GM21367 (cell line): ENCODE measurements around the gene SYTL3.

Source experiments
- ATAC-seq: cut with Tn5 transposase; IDR thresholded peaks from one replicate; pipeline ENCODE4 v1.9.1; 2021; ENCODE audit not compliant: unreplicated experiment

Gene SYTL3

DNA sequence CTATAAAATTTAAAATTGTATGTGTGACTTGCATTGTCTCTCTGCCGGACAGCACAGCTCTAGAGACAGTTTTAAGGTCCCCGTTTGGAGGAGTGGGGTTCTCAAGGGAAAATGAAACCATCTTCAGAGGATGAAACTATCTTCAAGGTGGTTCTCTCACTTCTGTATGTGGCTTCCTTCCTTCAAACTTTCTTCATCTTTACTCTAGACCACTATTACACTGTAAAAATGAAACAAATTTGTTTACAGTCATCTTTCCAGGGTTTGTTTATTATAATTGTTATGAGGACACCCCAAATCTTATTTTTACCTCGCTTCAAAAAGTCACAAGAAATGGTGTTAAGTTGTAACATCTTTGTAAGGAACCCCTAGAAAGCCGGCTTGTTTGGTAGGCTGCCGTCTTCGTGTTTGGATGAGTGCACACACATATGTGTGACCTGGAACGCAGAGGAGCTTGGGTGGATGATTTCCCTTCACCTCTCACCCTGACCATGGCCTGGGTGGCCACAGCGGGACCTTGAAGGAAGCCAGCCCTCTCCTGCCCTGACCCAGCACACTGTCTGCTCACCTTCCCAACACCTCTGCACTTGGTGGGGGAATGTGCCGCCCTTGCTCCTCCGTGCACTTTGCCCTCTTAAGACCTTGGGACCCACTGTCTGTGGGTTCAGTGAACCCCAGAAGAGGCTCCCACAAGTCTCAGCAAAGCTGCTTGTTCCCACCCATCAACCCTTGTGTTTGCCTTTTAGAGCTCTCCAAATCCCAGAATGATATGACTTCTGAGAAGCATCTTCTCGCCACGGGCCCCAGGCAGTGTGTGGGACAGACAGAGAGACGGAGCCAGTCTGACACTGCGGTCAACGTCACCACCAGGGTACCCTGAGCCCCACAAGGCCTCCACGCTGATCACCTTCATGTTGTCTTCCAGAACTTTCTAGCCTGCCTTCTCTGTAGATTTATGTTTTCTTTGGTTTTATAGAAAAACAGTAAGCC lies 67.8 kb downstream of the SYTL3 start:
- ATAC-seq = peak; percentile 57

DNA sequence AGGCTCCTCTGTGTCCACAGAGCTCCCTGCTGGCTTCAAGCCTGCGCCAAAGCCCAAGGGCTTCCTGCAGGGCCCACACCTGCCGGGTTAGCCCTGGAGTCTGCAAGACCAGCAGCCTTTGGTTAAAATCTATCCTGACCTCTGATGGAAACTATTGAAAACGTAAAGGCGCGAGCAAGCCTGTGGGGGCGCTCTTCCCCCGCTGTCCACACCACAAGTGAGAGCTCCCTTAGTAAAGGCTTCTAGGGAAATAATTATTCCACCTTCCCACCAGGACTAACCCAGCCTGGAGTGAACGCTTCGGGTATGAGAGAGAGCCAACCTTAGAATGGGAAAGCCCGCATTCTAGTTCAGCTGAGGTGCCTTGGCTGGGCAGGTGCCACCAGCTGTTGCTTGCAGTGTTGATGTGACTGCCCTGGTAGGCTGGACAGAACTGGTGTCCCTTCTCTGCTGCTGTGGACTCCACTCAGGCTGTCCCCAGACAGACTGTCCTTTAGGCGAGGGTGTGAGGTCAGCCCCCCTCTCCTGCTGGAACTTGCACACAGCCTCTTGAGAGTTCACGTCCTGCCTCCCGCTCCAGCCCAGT lies 68.7 kb downstream of the SYTL3 start:
- no peak for ATAC-seq

DNA sequence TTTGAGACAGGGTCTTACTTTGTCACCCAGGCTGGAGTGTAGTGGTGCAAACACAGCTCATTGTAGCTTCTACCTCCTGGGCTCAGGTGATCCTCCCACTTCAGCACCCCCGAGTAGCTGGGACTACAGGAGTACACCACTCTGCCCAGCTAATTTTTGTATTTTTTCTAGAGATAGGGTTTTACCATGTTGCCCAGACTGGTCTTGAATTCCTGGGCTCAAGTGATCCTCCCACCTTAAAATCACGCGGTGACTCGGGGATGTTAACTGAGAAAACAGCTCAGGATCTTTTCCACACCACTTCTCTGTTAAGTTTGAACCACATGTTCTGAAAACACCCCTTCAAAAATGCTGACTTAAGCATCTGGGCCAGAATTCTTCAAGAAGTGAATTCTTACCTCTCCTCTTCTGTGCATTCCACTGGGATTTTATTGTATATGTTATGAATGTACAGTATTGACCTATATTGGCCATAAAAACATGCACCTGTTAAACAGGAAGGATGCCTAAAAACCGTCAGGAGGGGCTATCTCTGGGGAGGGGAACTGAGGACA lies 72.4 kb downstream of the SYTL3 start:
- no peak for ATAC-seq

DNA sequence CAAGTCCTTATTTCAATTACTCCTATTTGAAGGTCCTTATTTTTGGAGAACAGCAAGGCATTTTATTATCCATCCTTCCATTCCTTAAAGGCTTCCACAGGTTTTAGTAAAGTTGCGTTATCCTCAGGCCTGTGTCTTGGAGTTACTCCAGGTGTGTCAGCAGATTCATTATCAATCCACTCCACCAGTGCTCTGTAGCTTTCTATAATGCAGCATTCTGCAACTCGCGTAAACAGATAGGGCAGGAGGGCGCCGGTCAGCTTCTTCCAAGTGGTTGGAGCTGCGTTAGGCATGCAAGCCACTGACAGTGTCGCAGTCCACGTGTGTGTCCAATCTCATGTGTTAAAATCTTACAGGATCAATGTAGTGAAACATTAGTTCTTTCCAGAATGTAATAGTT lies 75.8 kb downstream of the SYTL3 start:
- ATAC-seq = no peak

DNA sequence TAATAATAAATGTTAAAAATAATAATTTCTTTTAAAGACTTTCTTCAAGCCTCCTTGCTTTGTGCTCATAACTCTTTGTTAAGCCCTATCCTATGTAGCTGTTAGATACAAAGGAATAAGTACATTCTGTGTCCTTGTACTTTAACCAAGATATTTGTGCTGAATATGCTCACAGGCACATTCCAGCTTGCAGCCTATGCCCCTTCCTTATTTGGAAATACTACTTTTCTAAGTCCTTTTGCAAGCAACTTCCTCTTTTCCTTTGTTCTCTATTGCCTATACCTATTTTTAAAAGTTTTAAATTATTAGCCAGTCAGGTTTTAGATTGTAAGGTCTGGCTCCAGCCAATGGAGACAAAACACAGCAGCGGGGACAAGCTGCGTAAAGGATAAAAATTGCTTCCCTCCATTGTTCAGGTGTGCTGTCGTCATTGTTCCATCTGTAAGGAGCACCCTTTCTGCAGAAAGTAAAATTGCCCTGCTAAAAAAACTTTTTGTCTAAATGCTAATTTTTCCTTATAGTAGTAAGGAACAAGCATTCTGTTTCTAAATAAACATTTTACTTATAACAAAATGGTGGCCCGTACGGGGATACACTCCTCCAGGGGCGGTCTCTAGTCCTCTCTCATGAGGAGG lies 80.2 kb downstream of the SYTL3 start:
- no peak for ATAC-seq

DNA sequence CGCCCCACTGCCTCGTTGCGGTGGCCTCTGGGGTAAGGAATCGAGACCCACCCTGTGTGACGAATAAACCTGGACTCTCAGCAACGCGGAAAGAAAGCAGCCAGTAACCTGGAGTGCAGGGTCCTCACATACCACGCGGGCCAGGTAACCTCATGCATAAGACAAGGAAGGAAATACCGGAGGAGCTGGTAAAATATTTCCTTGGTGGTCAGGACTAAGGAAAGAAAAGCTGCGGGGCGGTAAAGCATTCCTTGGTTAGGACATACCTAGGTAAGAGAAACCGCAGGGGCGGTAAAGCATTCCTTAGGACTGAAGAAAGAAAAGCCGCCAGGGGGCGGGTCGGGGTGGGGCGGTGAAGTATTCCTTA lies 80.7 kb downstream of the SYTL3 start:
- no peak for ATAC-seq

DNA sequence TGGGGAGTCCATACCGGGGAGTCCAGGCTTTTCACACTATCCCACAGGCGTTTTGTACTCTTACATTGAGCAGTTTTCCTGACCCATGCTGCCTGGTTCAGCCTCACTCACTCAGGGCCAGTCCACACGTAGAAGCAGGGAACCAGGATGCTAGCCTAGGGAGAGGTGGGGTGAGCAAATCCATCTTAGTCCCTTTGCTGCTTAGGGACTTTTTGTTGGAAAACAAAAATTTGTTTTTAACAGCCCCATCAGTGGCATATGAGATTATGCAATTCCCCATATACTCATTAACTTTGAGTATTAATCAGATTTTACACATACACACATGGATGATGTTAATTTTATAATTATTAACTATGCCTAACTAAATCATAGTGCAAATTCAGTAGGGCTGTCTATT lies 85.2 kb downstream of the SYTL3 start:
- ATAC-seq = no peak

DNA sequence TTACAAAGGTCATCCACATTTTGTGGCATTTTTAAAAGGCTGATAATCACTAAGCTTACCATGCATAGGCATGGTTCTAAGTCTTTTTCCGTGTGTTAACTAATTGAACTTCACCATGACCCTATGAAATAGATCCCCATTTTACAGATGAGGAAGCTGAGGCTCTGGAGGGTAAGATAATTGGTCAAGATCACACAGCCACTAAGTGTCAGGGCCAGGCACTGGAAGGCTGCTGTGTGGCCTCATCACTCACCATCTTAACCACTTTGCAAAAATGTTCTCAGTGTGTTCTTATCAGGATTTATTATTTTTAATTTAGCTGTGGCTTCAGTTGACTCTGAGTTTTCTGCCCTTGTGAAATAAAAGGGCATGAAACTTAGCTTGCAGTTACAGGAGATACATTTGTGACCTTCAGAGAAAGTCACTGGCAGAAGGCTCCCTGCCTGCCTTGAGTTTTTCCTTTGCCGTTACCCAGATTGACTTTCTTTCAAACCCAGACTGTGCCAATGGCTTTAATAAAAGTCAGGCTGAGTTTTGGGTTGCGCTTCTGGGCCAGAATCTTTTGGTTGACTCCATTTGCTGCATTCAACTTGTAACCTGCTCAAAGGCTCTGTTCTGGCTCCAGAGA lies 87.3 kb downstream of the SYTL3 start:
- no peak for ATAC-seq

DNA sequence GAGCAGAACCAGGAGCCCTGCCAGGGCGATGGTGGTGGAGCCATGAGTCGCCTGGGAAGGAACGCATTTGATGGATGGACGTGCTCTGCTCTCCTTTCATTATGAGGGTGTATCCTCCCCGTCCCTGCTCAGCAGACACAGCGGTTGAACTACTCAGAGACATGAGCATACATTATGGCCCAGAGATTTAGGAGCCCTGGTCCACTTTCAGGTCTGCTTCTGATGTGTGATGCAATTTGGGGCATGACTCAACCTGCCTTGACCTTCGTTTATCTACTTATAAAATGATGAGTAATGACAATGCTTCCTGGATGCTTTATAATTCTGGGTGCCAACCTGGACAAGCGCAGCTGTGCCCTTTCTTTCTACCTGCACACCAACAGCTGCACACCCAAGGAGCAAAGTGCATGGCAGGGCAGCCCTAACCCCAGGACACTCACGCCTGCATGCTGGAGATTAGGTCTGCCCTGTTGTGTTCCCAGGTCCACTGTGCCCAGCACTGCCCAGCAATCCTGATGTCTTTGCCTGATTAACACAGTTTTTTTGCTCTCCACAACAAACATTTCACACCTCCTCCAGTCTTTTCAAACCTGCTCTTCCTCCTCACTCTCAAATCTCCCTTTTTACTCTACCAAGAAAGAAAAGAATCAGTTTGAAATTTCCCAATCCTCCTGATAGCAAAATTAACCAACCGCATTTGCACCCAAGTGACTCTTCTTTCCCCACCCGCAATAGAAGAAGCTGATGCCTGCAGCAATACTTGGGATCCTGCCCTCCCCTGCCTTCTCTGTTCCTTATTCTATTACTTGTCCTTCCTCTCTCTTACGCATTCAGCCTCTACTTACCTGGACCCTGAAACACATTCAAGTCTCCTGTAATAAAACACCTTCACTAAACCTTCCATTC lies 88.1 kb downstream of the SYTL3 start:
- ATAC-seq = no peak

DNA sequence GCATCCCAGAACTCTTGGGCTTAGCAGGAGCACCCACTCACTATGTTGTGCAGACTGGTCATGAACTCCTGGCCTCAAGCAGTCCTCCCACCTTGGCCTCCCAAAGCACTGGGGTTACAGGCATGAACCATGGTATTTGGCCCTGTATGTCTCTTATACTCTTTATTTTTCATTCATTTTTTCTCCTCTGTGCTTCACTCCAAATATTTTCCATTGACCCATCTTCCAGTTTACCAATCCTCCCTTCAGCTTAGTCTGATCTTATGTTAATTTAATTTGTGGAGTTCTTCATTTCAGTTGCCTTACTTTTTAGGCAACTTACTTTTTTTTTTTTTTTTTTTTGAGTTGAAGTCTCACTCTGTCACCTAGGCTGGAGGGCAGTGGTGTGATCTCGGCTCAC lies 89.8 kb downstream of the SYTL3 start:
- ATAC-seq = no peak

DNA sequence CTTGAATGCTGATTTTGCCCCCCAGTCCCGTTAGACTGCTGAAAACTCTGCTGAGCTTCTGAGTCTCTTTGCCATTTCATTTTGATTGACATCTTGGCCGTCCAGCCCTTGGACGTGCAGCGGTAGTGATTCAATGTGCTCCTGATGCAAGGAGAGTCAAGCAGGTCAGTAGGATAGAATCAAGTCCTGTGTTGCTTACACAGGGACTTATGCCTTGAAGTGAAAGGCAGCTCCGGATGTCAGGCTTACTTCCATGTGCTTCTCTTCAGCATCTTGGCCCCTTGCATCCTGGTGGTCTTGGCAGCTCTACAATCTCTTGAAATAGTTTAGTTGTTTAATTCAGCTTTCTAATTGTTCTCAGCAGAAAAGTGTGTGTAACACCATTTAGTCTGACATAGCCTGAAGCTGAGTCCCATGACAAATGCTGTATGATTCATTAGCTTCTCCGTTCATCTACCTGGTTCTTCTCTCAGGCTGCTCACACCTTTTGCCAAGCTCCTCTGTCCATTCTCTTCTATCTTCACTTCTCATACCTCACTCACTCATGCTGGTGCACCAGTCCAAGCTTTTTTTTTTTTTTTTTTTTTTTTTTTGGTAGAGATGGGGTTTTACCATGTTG lies 93.3 kb downstream of the SYTL3 start:
- ATAC-seq = no peak

DNA sequence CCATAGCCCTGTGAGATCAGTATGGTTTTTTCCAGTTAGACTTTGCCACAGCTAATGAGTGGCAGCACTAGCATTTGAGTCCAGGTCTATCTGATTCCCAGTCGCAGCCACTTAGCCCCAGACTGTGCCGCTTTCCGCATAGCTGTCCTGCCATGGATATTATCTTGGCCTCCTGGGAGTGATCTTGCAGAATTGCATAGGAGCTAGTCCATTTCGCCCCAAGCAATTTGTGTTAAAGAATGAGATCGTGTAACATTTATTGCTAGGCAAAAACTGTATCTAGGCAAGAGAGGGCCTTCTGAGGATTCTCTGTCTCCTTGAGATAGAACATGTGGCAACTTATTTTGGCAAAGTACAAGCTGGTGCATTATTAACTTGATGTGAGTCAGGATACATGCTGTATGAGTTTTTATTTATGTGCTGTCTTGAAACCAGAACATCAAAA lies 95.2 kb downstream of the SYTL3 start:
- no peak for ATAC-seq

DNA sequence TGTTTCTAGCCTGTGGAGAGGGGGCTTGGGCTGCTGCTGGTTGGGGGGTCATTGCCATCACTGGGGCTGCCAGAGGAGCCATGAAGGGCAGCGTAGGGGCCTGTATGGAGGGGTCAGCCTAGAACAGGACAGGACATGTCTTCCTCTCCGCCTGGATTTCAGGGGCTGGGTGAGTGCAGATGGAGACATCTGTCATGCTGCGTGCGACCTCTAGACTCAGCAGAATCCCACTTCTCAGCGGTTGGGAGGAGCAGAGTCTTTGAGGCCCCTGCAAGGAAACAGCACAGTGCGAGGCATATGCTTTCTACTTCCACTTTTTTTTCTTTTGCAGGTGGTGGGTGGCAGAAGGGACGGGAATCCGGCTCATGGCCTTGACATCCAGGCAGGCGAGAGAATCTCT lies 101.4 kb downstream of the SYTL3 start:
- ATAC-seq = no peak

DNA sequence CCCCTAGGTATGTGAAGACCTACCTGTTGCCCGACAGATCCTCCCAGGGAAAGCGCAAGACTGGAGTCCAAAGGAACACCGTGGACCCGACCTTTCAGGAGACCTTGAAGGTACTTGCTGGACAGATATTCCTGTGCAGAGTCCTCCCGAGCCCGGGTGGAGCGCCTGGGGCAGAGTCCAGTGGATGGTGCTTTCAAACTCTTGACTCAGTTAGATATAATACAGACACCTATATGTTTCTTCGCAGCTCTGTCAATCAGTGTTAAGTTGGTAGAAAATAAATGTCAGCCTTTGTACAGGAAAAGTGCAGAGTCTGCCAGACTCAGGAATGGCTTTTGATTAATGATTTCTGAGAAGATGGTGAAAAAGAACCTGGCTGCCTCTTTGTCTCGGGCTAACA lies 102.1 kb downstream of the SYTL3 start:
- no peak for ATAC-seq

DNA sequence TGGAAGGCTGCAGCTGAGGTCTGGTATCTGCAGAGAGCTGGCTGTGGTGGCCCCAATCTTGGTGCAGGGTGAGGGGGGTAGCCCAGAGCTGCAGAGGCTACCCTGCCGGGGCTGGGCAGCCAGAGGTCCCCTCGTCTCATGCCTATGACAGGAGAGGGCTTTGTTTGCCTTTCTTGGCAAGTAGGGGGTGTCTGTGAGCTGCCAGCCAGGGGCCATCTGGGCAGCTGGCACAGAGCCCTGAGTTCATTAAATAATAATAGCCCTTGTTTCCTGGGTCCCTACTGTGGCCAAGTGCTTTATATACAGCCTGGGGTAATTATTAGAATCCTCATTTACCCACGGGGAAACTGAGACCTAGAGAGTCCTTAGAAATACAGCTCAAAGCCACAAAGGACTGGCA lies 102.8 kb downstream of the SYTL3 start:
- ATAC-seq = no peak

DNA sequence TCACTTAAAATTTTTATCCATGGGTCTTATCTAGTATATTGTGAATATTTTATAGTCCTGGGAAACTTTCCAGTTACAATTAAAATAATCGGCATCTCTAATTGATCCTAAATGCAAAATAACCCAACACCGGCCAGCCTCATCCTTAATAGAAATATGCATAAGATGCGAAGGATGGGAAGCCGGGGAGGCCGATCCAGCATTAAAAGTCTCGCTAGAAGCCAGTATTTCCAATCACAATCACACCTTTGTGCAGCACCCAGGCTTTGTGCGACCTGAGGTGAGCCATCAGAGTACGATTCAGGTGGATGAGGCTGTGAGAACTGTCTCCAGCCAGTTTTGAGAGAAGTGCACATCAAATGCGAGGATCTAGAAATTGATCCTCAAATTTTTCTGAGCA lies 104.0 kb downstream of the SYTL3 start:
- no peak for ATAC-seq

DNA sequence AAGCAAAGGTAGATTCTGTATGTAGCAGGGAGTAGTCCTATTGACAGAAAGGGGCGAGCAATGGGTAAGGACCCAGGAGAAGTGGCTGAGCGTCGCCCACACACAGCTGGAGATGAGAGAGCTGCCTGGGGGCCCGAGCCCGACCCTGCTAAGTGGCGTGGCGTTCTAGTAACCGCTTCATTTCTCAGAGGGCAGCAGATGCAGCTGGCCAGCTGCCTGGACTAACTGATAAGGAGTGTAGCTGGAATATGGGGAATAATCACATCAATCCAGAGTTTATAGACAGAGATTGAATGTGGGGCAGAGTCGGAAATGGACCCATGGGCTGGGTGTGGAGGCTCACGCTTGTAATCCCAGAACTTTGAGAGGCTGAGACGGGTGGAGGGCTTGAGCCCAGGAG lies 104.9 kb downstream of the SYTL3 start:
- ATAC-seq = no peak

DNA sequence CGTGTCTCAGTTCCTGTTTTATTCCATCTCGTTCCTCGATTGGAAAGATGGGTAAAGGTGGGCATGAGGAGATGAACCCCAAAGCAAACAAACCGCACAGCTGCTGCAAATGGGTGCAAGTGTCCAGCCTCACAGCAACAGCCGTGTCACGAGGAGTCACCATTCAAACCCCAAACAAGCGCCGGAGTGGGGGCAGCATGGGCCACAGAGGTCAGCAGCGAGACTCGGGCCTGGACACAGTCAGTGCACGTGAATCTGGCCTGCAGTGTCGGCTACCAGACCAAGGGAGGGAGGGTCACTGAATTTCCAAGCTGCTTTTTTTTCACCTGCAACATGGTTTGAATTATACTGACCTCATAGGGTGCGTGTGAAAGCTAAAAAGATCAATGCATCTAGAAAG lies 105.8 kb downstream of the SYTL3 start:
- no peak for ATAC-seq

DNA sequence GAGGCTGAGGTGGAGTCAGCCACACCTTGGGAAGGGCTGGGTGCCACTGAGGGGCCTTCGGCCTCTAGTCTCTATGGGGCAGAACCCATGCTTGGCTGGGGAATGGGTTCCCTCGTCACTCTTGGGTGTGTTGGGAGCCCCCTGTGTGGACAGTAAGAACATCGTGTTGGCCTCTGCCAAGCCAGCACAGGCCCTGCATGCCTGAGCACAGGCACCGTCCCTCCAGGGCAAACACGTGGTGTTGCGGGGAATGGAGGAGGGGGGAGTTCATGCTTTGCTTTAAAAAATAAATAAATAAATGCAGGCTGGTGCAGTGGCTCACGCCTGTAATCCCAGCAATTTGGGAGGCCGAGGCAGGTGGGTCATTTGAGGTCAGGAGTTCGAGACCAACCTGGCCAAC lies 106.3 kb downstream of the SYTL3 start:
- ATAC-seq = no peak
